Mucosa of rectum (tissue), 2 donors: ENCODE data around the gene MGA.

Experiments
- H3K27ac ChIP-seq, 2 donors: one replicate each; pipeline ENCODE4 v1.7.0; 2013; ENCODE audit warnings: inconsistent platforms in 2 of 2, low read depth in 2 of 2, low read length in 2 of 2
- H3K27me3 ChIP-seq, 2 donors: one replicate each; pipeline ENCODE4 v1.7.0; 2013; ENCODE audit warnings: low read length in 2 of 2; ENCODE audit not compliant: control insufficient read depth in 2 of 2, insufficient read depth in 2 of 2
- H3K36me3 ChIP-seq, 2 donors: one replicate each; pipeline ENCODE4 v1.7.0; 2013; ENCODE audit warnings: low read length in 2 of 2; ENCODE audit not compliant: control insufficient read depth in 2 of 2, insufficient read depth in 2 of 2
- H3K4me1 ChIP-seq, 2 donors: one replicate each; pipeline ENCODE4 v1.7.0; 2013; ENCODE audit warnings: low read length in 2 of 2, mild to moderate bottlenecking in 1 of 2; ENCODE audit not compliant: control insufficient read depth in 2 of 2, insufficient read depth in 2 of 2
- H3K4me3 ChIP-seq, 2 donors: one replicate each; pipeline ENCODE4 v1.7.0; 2013; ENCODE audit warnings: low read length in 2 of 2
- H3K9ac ChIP-seq, 2 donors: one replicate each; pipeline ENCODE4 v1.7.0; 2013; ENCODE audit warnings: low read length in 2 of 2, low read depth in 1 of 2, mild to moderate bottlenecking in 1 of 2
- H3K9me3 ChIP-seq, 2 donors: one replicate each; pipeline ENCODE4 v1.7.0; 2013; ENCODE audit warnings: low read length in 2 of 2; ENCODE audit not compliant: control insufficient read depth in 2 of 2
- donor health status: healthy.
- donor health status: Normal muscosa, but diverticular disease.

The MGA gene

GRCh38 chr15:41812820-41813375 is 152.7 kb downstream of the MGA start:
- Histone ChIP-seq H3K4me1 (no peaks in the 10 kb centered on the region), H3K9ac (no peak overlapping the region), H3K27me3 (no peaks in the 10 kb centered on the region), H3K27ac (no peak overlapping the region), H3K9me3 (no peaks in the 10 kb centered on the region), H3K36me3 (peaks cover 29 to 36% of the 10 kb centered on the region in 2 donors), H3K4me3 (no peak overlapping the region)

GRCh38 chr15:41813426-41813825 is 153.2 kb downstream of the MGA start:
- Histone ChIP-seq H3K36me3 (peaks cover 35 to 40% of the 10 kb centered on the region in 2 donors), H3K9me3 (no peaks in the 10 kb centered on the region), H3K4me3 (no peak overlapping the region), H3K9ac (no peak overlapping the region), H3K4me1 (no peaks in the 10 kb centered on the region), H3K27me3 (no peaks in the 10 kb centered on the region), H3K27ac (no peak overlapping the region)

GRCh38 chr15:41814534-41814933 is 154.3 kb downstream of the MGA start:
- H3K27me3 ChIP-seq: no peaks in the 10 kb centered on the region
- no peak overlapping the region for H3K27ac ChIP-seq
- no peak overlapping the region for H3K9ac ChIP-seq
- H3K9me3 ChIP-seq: no peaks in the 10 kb centered on the region
- peaks cover 41 to 48% of the 10 kb centered on the region in 2 donors for H3K36me3 ChIP-seq
- no peaks in the 10 kb centered on the region for H3K4me1 ChIP-seq
- no peak overlapping the region for H3K4me3 ChIP-seq

GRCh38 chr15:41816788-41817187 is 156.6 kb downstream of the MGA start:
- Histone ChIP-seq H3K27ac (no peak overlapping the region), H3K27me3 (no peaks in the 10 kb centered on the region), H3K9ac (no peak overlapping the region), H3K9me3 (no peaks in the 10 kb centered on the region), H3K36me3 (peaks cover 43 to 55% of the 10 kb centered on the region in 2 donors), H3K4me3 (no peak overlapping the region), H3K4me1 (peaks cover 0 to 2% of the 10 kb centered on the region in 2 donors)

GRCh38 chr15:41817327-41817726 is 157.1 kb downstream of the MGA start:
- Histone ChIP-seq H3K27me3 (no peaks in the 10 kb centered on the region), H3K9me3 (no peaks in the 10 kb centered on the region), H3K9ac (no peak overlapping the region), H3K36me3 (peaks cover 46 to 56% of the 10 kb centered on the region in 2 donors), H3K4me1 (peaks cover 0 to 2% of the 10 kb centered on the region in 2 donors), H3K4me3 (no peak overlapping the region), H3K27ac (no peak overlapping the region)

- peaks cover 0 to 2% of the 10 kb centered on the region in 2 donors for H3K4me1 ChIP-seq
- H3K9me3 ChIP-seq: no peaks in the 10 kb centered on the region
- H3K36me3 ChIP-seq: peaks cover 42 to 53% of the 10 kb centered on the region in 2 donors
- no peak overlapping the region for H3K9ac ChIP-seq
- no peaks in the 10 kb centered on the region for H3K27me3 ChIP-seq
- H3K4me3 ChIP-seq: no peak overlapping the region
- H3K27ac ChIP-seq: no peak overlapping the region
Measured at GRCh38 chr15:41817781-41818180, 157.6 kb downstream of the MGA start.

GRCh38 chr15:41819455-41820050 is 159.3 kb downstream of the MGA start:
- Histone ChIP-seq H3K4me1 (peaks cover 0 to 2% of the 10 kb centered on the region in 2 donors), H3K36me3 (peaks cover 34 to 52% of the 10 kb centered on the region in 2 donors), H3K4me3 (no peak overlapping the region), H3K9me3 (no peaks in the 10 kb centered on the region), H3K27ac (no peak overlapping the region), H3K9ac (no peak overlapping the region), H3K27me3 (no peaks in the 10 kb centered on the region)

- no peak overlapping the region for H3K9ac ChIP-seq
- no peaks in the 10 kb centered on the region for H3K9me3 ChIP-seq
- no peak overlapping the region for H3K4me3 ChIP-seq
- H3K36me3 ChIP-seq: peaks cover 29 to 46% of the 10 kb centered on the region in 2 donors
- H3K4me1 ChIP-seq: peaks cover 0 to 2% of the 10 kb centered on the region in 2 donors
- no peaks in the 10 kb centered on the region for H3K27me3 ChIP-seq
- H3K27ac ChIP-seq: no peak overlapping the region
Measured at GRCh38 chr15:41820791-41821423, 160.7 kb downstream of the MGA start.

GRCh38 chr15:41821831-41822230 is 161.6 kb downstream of the MGA start:
- no peak overlapping the region for H3K4me3 ChIP-seq
- H3K9me3 ChIP-seq: no peaks in the 10 kb centered on the region
- no peak overlapping the region for H3K9ac ChIP-seq
- no peaks in the 10 kb centered on the region for H3K27me3 ChIP-seq
- H3K27ac ChIP-seq: no peak overlapping the region
- peaks cover 24 to 37% of the 10 kb centered on the region in 2 donors for H3K36me3 ChIP-seq
- H3K4me1 ChIP-seq: peaks cover 0 to 2% of the 10 kb centered on the region in 2 donors

GRCh38 chr15:41822471-41822870 is 162.3 kb downstream of the MGA start:
- Histone ChIP-seq H3K9ac (no peak overlapping the region), H3K9me3 (no peaks in the 10 kb centered on the region), H3K4me1 (peaks cover 2 to 4% of the 10 kb centered on the region in 2 donors), H3K36me3 (peaks cover 20 to 33% of the 10 kb centered on the region in 2 donors), H3K4me3 (no peak overlapping the region), H3K27me3 (no peaks in the 10 kb centered on the region), H3K27ac (no peak overlapping the region)
